SU-DHL-6 (cell line): ENCODE data around the gene FOXD2.

Experiments
- EZH2phosphoT487 ChIP-seq: fragments of 200-600 bp; sonication (generic), shearing (Covaris generic); conservative IDR thresholded peaks from 2 replicates; pipeline ENCODE4 v1.6.1; 2018; ENCODE audit warnings: mild to moderate bottlenecking, antibody characterized with exemption, low read length, moderate library complexity, mixed read lengths
- TF ChIP-seq, protein P1 (sequence below): fragments of 200-600 bp; sonication (generic); IDR thresholded peaks from one replicate; pipeline ENCODE4 v1.5.1; 2017; ENCODE audit warnings: antibody characterized with exemption, mild to moderate bottlenecking, low read length, moderate library complexity; ENCODE audit not compliant: insufficient read depth, poor library complexity, severe bottlenecking

GRCh38 chr1:47434051-47434842, 3.6 kb upstream of the FOXD2 start:
- TF ChIP-seq, protein P1, sequence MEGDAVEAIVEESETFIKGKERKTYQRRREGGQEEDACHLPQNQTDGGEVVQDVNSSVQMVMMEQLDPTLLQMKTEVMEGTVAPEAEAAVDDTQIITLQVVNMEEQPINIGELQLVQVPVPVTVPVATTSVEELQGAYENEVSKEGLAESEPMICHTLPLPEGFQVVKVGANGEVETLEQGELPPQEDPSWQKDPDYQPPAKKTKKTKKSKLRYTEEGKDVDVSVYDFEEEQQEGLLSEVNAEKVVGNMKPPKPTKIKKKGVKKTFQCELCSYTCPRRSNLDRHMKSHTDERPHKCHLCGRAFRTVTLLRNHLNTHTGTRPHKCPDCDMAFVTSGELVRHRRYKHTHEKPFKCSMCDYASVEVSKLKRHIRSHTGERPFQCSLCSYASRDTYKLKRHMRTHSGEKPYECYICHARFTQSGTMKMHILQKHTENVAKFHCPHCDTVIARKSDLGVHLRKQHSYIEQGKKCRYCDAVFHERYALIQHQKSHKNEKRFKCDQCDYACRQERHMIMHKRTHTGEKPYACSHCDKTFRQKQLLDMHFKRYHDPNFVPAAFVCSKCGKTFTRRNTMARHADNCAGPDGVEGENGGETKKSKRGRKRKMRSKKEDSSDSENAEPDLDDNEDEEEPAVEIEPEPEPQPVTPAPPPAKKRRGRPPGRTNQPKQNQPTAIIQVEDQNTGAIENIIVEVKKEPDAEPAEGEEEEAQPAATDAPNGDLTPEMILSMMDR, result no peak
- no peak for TF ChIP-seq EZH2phosphoT487
